GM20000 (cell line): ENCODE data around the gene DLX3.

Experiments
- DNase-seq: peaks from one replicate; pipeline ENCODE4 v3.0.0; 2012; ENCODE audit warnings: low spot score
- CTCF ChIP-seq: IDR thresholded peaks from 2 replicates; pipeline ENCODE4 v1.5.1; 2012; ENCODE audit warnings: mild to moderate bottlenecking, control low read depth; ENCODE audit errors: extremely low read depth, missing control alignments

Gene DLX3

GRCh38 chr17:49996495-49997300, 1.7 kb upstream of the DLX3 start:
- peak; percentile 82 for DNase-seq
- peak; percentile 94 for TF ChIP-seq CTCF

GRCh38 chr17:49996121-49996494, 1.1 kb upstream of the DLX3 start:
- no peak for TF ChIP-seq CTCF
- DNase-seq = peak; percentile 19

- DNase-seq = no peak
- TF ChIP-seq CTCF = no peak
These were observed 654 bp downstream of the DLX3 start for GRCh38 chr17:49994085-49995054.

GRCh38 chr17:49993423-49994060, 1.5 kb downstream of the DLX3 start:
- no peak for TF ChIP-seq CTCF
- peak; percentile 54 for DNase-seq

GRCh38 chr17:49992933-49993422, 2.0 kb downstream of the DLX3 start:
- TF ChIP-seq CTCF = no peak
- DNase-seq = no peak

GRCh38 chr17:49992191-49992932, 2.7 kb downstream of the DLX3 start:
- no peak for DNase-seq
- TF ChIP-seq CTCF = no peak
